SJCRH30 (cell line): ENCODE results near the gene GOLM1. TPM values are rescaled to one million over a fixed set of nuclear protein-coding genes. Genes with fewer than 3 reads are reported as not detected.
"Not testable (repeated sequence)": the region's sequence is repeated elsewhere in the genome, so short reads cannot be mapped to it uniquely, and the experiment has no call there.

Experiments used
- DNase-seq, 2 experiments: peaks; one replicate each; pipeline ENCODE4 v3.0.0-alpha.2; 2015 to 2020
- H3K27ac ChIP-seq: fragments of 250-450 bp; sonication (Bioruptor Pico); 2 replicates; pipeline ENCODE4 v1.5.1; 2020; ENCODE audit warnings: mild to moderate bottlenecking, moderate library complexity
- H3K27me3 ChIP-seq: fragments of 250-450 bp; sonication (Bioruptor Pico); 2 replicates; pipeline ENCODE4 v1.5.1; 2020; ENCODE audit warnings: mild to moderate bottlenecking, moderate library complexity
- H3K36me3 ChIP-seq: fragments of 250-450 bp; sonication (Bioruptor Pico); 2 replicates; pipeline ENCODE4 v1.5.1; 2020; ENCODE audit warnings: mild to moderate bottlenecking, moderate library complexity
- H3K4me1 ChIP-seq: fragments of 250-450 bp; sonication (Bioruptor Pico); 2 replicates; pipeline ENCODE4 v1.5.1; 2020; ENCODE audit warnings: mild to moderate bottlenecking, moderate library complexity
- H3K4me3 ChIP-seq: fragments of 250-450 bp; sonication (Bioruptor Pico); 2 replicates; pipeline ENCODE4 v1.5.1; 2020; ENCODE audit warnings: mild to moderate bottlenecking, moderate library complexity
- H3K9me3 ChIP-seq: fragments of 250-450 bp; sonication (Bioruptor Pico); replicated peaks from 2 replicates; pipeline ENCODE4 v1.5.1; 2020; ENCODE audit warnings: mild to moderate bottlenecking, moderate library complexity
- total RNA-seq: library from RNA; depleted of rRNA; stranded (reverse); fragments of >200 nt; shearing (Covaris generic); gene quantifications from 2 replicates; pipeline ENCODE4 v1.2.3, GENCODE V29; 2014; rRNA removed

The GOLM1 gene
- 116 and 120 TPM in 2 replicates for total RNA-seq

GRCh38 chr9:86098824-86099700 lies at the start of gene GOLM1:
Gene GOLM1, minus strand, starts transcription at chr9:86099558. Its CDS starts 20,238 bp downstream, at chr9:86079320.
- Histone ChIP-seq H3K27me3 (no peaks in the 10 kb centered on the region), H3K36me3 (no peaks in the 10 kb centered on the region), H3K9me3 (no peaks in the 10 kb centered on the region), H3K27ac (peak within 1 kb of the TSS; percentile 81), H3K4me3 (peak within 1 kb of the TSS; percentile 100), H3K4me1 (peaks cover 9% of the 10 kb centered on the region)
- peak; percentile 69 to 82 for DNase-seq

- H3K36me3 ChIP-seq, H3K27ac ChIP-seq, H3K4me1 ChIP-seq, H3K4me3 ChIP-seq, H3K27me3 ChIP-seq: not testable (repeated sequence)
- H3K9me3 ChIP-seq = peaks cover 11% of the 10 kb centered on the region; the same call in 1 of the 2 replicates
- DNase-seq = peak in 1 of 2 experiments; percentile 13
Measured at GRCh38 chr9:86146671-86147070, 47.3 kb upstream of the GOLM1 start.

GRCh38 chr9:86145960-86146359 lies 46.6 kb upstream of the GOLM1 start:
- not testable (repeated sequence) for DNase-seq, H3K4me1 ChIP-seq, H3K4me3 ChIP-seq, H3K36me3 ChIP-seq, H3K27ac ChIP-seq, H3K27me3 ChIP-seq
- peaks cover 11% of the 10 kb centered on the region; the same call in 1 of the 2 replicates for H3K9me3 ChIP-seq

- H3K9me3 ChIP-seq = peaks cover 8% of the 10 kb centered on the region; the same call in 1 of the 2 replicates
- H3K4me1 ChIP-seq = no peaks in the 10 kb centered on the region
- H3K36me3 ChIP-seq = no peaks in the 10 kb centered on the region
- H3K27me3 ChIP-seq = no peaks in the 10 kb centered on the region
- H3K27ac ChIP-seq = no peak overlapping the region
- H3K4me3 ChIP-seq = no peak overlapping the region
- DNase-seq = no peak
Measured at GRCh38 chr9:86142973-86143372, 43.6 kb upstream of the GOLM1 start.

- no peak overlapping the region for H3K4me3 ChIP-seq
- H3K9me3 ChIP-seq = peaks cover 8% of the 10 kb centered on the region; the same call in 1 of the 2 replicates
- H3K4me1 ChIP-seq = no peaks in the 10 kb centered on the region
- H3K36me3 ChIP-seq = no peaks in the 10 kb centered on the region
- no peak for DNase-seq
- H3K27ac ChIP-seq = no peak overlapping the region
- H3K27me3 ChIP-seq = no peaks in the 10 kb centered on the region
Measured at GRCh38 chr9:86141843-86142242, 42.5 kb upstream of the GOLM1 start.

GRCh38 chr9:86135371-86135770 lies 36.0 kb upstream of the GOLM1 start:
- peak; percentile 63 to 76 for DNase-seq
- no peaks in the 10 kb centered on the region for H3K27me3 ChIP-seq
- H3K4me1 ChIP-seq = peaks cover 6% of the 10 kb centered on the region; the same call in 1 of the 2 replicates
- H3K9me3 ChIP-seq = no peaks in the 10 kb centered on the region
- H3K36me3 ChIP-seq = no peaks in the 10 kb centered on the region
- H3K4me3 ChIP-seq = no peak overlapping the region
- no peak overlapping the region for H3K27ac ChIP-seq

GRCh38 chr9:86134361-86134760 lies 35.0 kb upstream of the GOLM1 start:
- Histone ChIP-seq H3K4me1 (peaks cover 6% of the 10 kb centered on the region; the same call in 1 of the 2 replicates), H3K27me3 (no peaks in the 10 kb centered on the region), H3K9me3 (no peaks in the 10 kb centered on the region), H3K4me3 (no peak overlapping the region), H3K36me3 (no peaks in the 10 kb centered on the region), H3K27ac (no peak overlapping the region)
- DNase-seq = no peak

- Histone ChIP-seq H3K4me3 (no peak overlapping the region), H3K4me1 (peaks cover 17% of the 10 kb centered on the region), H3K9me3 (no peaks in the 10 kb centered on the region), H3K36me3 (no peaks in the 10 kb centered on the region), H3K27ac (peak overlapping the region; percentile 67), H3K27me3 (no peaks in the 10 kb centered on the region)
- no peak for DNase-seq
Measured at GRCh38 chr9:86128235-86128822, 29.0 kb upstream of the GOLM1 start.

- Histone ChIP-seq H3K4me3 (peak overlapping the region; percentile 20), H3K36me3 (no peaks in the 10 kb centered on the region), H3K27ac (peak overlapping the region; percentile 67), H3K27me3 (no peaks in the 10 kb centered on the region), H3K9me3 (no peaks in the 10 kb centered on the region), H3K4me1 (peaks cover 17% of the 10 kb centered on the region)
- DNase-seq = peak; percentile 98 to 99
Measured at GRCh38 chr9:86126998-86127972, 27.9 kb upstream of the GOLM1 start.

- DNase-seq = no peak
- Histone ChIP-seq H3K36me3 (no peaks in the 10 kb centered on the region), H3K9me3 (no peaks in the 10 kb centered on the region), H3K27me3 (no peaks in the 10 kb centered on the region), H3K4me3 (no peak overlapping the region), H3K27ac (no peak overlapping the region), H3K4me1 (peaks cover 9% of the 10 kb centered on the region)
Measured at GRCh38 chr9:86122311-86122710, 23.0 kb upstream of the GOLM1 start.

- no peak overlapping the region for H3K27ac ChIP-seq
- no peak overlapping the region for H3K4me3 ChIP-seq
- H3K36me3 ChIP-seq = no peaks in the 10 kb centered on the region
- H3K9me3 ChIP-seq = no peaks in the 10 kb centered on the region; the same call in 1 of the 2 replicates
- no peaks in the 10 kb centered on the region for H3K4me1 ChIP-seq
- DNase-seq = no peak
- H3K27me3 ChIP-seq = no peaks in the 10 kb centered on the region
Measured at GRCh38 chr9:86119457-86119856, 20.1 kb upstream of the GOLM1 start.

- H3K36me3 ChIP-seq = no peaks in the 10 kb centered on the region
- no peak for DNase-seq
- H3K4me3 ChIP-seq = no peak overlapping the region
- no peaks in the 10 kb centered on the region for H3K27me3 ChIP-seq
- H3K27ac ChIP-seq = no peak overlapping the region
- no peaks in the 10 kb centered on the region; the same call in 1 of the 2 replicates for H3K9me3 ChIP-seq
- no peaks in the 10 kb centered on the region for H3K4me1 ChIP-seq
Measured at GRCh38 chr9:86116425-86116824, 17.1 kb upstream of the GOLM1 start.

GRCh38 chr9:86115886-86116285 lies 16.5 kb upstream of the GOLM1 start:
- Histone ChIP-seq H3K27ac (no peak overlapping the region), H3K4me3 (no peak overlapping the region), H3K4me1 (no peaks in the 10 kb centered on the region), H3K9me3 (no peaks in the 10 kb centered on the region; the same call in 1 of the 2 replicates), H3K27me3 (no peaks in the 10 kb centered on the region), H3K36me3 (no peaks in the 10 kb centered on the region)
- DNase-seq = no peak

- Histone ChIP-seq H3K36me3 (no peaks in the 10 kb centered on the region), H3K4me1 (peaks cover under 1% of the 10 kb centered on the region; the same call in 1 of the 2 replicates), H3K9me3 (no peaks in the 10 kb centered on the region; the same call in 1 of the 2 replicates), H3K27me3 (no peaks in the 10 kb centered on the region), H3K27ac (no peak overlapping the region), H3K4me3 (no peak overlapping the region)
- DNase-seq = no peak
Measured at GRCh38 chr9:86112057-86112456, 12.7 kb upstream of the GOLM1 start.
